Neural cell (in vitro differentiated cells): ENCODE results near the gene MICALL1. TPM values are rescaled to one million over a fixed set of nuclear protein-coding genes. Genes with fewer than 3 reads are reported as not detected.

ENCODE experiments used
- H2AFZ ChIP-seq: fragments of 200-600, 300-800 bp; sonication (generic), shearing (Covaris generic); 2 replicates; pipeline ENCODE4 v1.6.0; 2014; ENCODE audit warnings: low read depth, mild to moderate bottlenecking, antibody characterized with exemption, low read length, moderate library complexity
- H3F3A ChIP-seq: fragments of 200-600 bp; shearing (Covaris generic); 2 replicates; pipeline ENCODE4 v1.6.1; 2016; ENCODE audit warnings: mild to moderate bottlenecking, moderate library complexity, mixed read lengths, antibody characterized with exemption, low read length; ENCODE audit not compliant: insufficient read depth, poor library complexity, severe bottlenecking
- H3K27ac ChIP-seq: fragments of 200-600, 300-800 bp; sonication (generic), shearing (Covaris generic); 2 replicates; pipeline ENCODE4 v1.5.1; 2014; ENCODE audit warnings: mild to moderate bottlenecking, low read length, moderate library complexity
- H3K27me3 ChIP-seq: fragments of 300-800, 200-600 bp; sonication (generic), shearing (Covaris generic); 2 replicates; pipeline ENCODE4 v1.6.0; 2014; ENCODE audit warnings: mild to moderate bottlenecking, low read depth, low read length, moderate library complexity; ENCODE audit not compliant: insufficient read depth
- H3K36me3 ChIP-seq: fragments of 300-800, 200-600 bp; sonication (generic), shearing (Covaris generic); 2 replicates; pipeline ENCODE4 v1.5.1; 2014; ENCODE audit warnings: mild to moderate bottlenecking, antibody characterized with exemption, low read length, moderate library complexity; ENCODE audit not compliant: insufficient read depth
- H3K4me2 ChIP-seq: fragments of 300-800, 200-600 bp; sonication (generic), shearing (Covaris generic); 2 replicates; pipeline ENCODE4 v1.6.0; 2014; ENCODE audit warnings: mild to moderate bottlenecking, low read length
- H3K4me3 ChIP-seq: fragments of 300-800, 200-600 bp; sonication (generic), shearing (Covaris generic); 2 replicates; pipeline ENCODE4 v1.5.1; 2014; ENCODE audit warnings: mild to moderate bottlenecking, low read length, moderate library complexity
- H3K79me2 ChIP-seq: fragments of 200-600 bp; shearing (Covaris generic); replicated peaks from 2 replicates; pipeline ENCODE4 v1.6.0; 2014; ENCODE audit warnings: mild to moderate bottlenecking, low read length, moderate library complexity; ENCODE audit not compliant: insufficient read depth
- H3K9ac ChIP-seq: fragments of 300-800, 200-600 bp; sonication (generic), shearing (Covaris generic); 2 replicates; pipeline ENCODE4 v1.6.1; 2016; ENCODE audit warnings: mild to moderate bottlenecking, low read length, mixed read lengths
- H3K9me2 ChIP-seq: fragments of 200-600 bp; shearing (Covaris generic); 2 replicates; pipeline ENCODE4 v1.6.1; 2016; ENCODE audit warnings: mild to moderate bottlenecking, low read length, mixed read lengths; ENCODE audit not compliant: insufficient read depth
- H3K9me3 ChIP-seq: fragments of 200-600, 300-800 bp; sonication (generic), shearing (Covaris generic); 2 replicates; pipeline ENCODE4 v1.6.1; 2016; ENCODE audit warnings: mild to moderate bottlenecking, mixed run types, low read length, moderate library complexity, mixed read lengths
- H4K20me1 ChIP-seq: fragments of 200-600 bp; shearing (Covaris generic); 2 replicates; pipeline ENCODE4 v1.6.1; 2016; ENCODE audit warnings: mild to moderate bottlenecking, mixed run types; ENCODE audit not compliant: insufficient read depth
- EP300 ChIP-seq: fragments of 450-650 bp; conservative IDR thresholded peaks from 2 replicates; pipeline ENCODE4 v1.6.1; 2014; ENCODE audit warnings: antibody characterized with exemption, mild to moderate bottlenecking, moderate library complexity; ENCODE audit not compliant: poor library complexity, severe bottlenecking
- EZH2 ChIP-seq: fragments of 200-600, 300-800 bp; shearing (Covaris generic), sonication (generic); IDR thresholded peaks from 2 replicates; pipeline ENCODE4 v1.6.1; 2014; ENCODE audit warnings: antibody characterized with exemption, low read length, borderline replicate concordance, mild to moderate bottlenecking; ENCODE audit not compliant: insufficient read depth, poor library complexity, severe bottlenecking
- MXI1 ChIP-seq: fragments of 450-650 bp; conservative IDR thresholded peaks from 2 replicates; pipeline ENCODE4 v1.6.1; 2014; ENCODE audit warnings: antibody characterized with exemption, mild to moderate bottlenecking; ENCODE audit not compliant: poor library complexity, severe bottlenecking
- POLR2AphosphoS5 ChIP-seq: IDR thresholded peaks from 2 replicates; pipeline ENCODE4 v1.6.1; 2012
- RAD21 ChIP-seq: fragments of 450-650 bp; conservative IDR thresholded peaks from 2 replicates; pipeline ENCODE4 v1.6.1; 2014; ENCODE audit warnings: antibody characterized with exemption, mild to moderate bottlenecking, moderate library complexity
- SMC3 ChIP-seq: fragments of 450-650 bp; conservative IDR thresholded peaks from 2 replicates; pipeline ENCODE4 v1.6.1; 2014; ENCODE audit warnings: antibody characterized with exemption, mild to moderate bottlenecking, moderate library complexity; ENCODE audit not compliant: poor library complexity
- TAF1 ChIP-seq: IDR thresholded peaks from 2 replicates; pipeline ENCODE4 v1.6.1; 2012; ENCODE audit warnings: low read depth
- polyA plus RNA-seq: library from polyadenylated mRNA; depleted of rRNA; stranded (reverse); fragments of >200 nt; gene quantifications from 2 replicates; pipeline ENCODE4 v1.2.3, GENCODE V29; 2014
- TF ChIP-seq, protein P1 (sequence below): fragments of 450-650 bp; IDR thresholded peaks from 2 replicates; pipeline ENCODE4 v1.5.1; 2014; ENCODE audit warnings: antibody characterized with exemption, mild to moderate bottlenecking, moderate library complexity; ENCODE audit not compliant: poor library complexity, severe bottlenecking
- TF ChIP-seq, protein P2 (sequence below): IDR thresholded peaks from 2 replicates; pipeline ENCODE4 v1.6.1; 2012; ENCODE audit warnings: borderline replicate concordance

The MICALL1 gene
- polyA plus RNA-seq, 1 donor from 2014 or later = 11.4 TPM

DNA sequence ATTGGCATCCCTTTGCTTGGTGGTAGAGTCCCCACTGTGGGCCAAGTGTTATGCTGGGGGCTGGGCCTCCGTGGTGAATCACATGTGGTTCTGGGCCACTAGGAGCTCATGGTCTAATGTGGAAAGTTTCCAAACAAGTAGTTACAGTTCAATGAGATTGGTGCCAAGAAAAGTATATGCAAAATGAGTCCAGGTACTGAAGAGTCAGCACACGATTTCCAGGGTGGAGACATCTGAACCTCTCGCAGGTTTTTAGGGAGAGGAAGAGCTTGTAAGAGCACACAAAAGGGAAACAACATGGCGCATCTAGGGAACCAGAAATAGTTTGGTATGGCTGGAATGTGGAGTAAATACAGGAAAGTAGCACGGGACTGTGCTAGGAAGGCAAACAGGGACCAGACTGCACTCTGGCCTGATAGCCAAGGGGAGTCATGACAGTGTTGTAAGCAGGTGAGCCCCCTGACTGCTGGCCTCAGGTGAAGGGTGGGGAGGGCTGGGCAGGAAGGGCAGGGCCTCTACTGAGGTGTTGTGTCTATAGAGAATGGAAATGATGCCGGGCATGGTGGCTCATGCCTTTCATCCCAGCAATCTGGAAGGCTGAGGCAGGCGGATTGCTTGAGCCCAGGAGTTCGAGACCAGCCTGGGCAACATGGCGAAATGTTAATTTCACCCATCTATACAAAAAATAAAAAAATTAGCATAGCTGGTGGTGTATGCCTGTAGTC lies 60.0 kb downstream of the MICALL1 start:
- no peaks in the 10 kb centered on the region for H3K27me3 ChIP-seq
- H3K9me2 ChIP-seq = no peaks in the 10 kb centered on the region
- H3K9me3 ChIP-seq = no peaks in the 10 kb centered on the region
- no peak overlapping the region for H2AFZ ChIP-seq
- H3K36me3 ChIP-seq = peaks cover 2% of the 10 kb centered on the region
- H3K79me2 ChIP-seq = peaks cover 5% of the 10 kb centered on the region
- no peak overlapping the region for H3K9ac ChIP-seq
- H4K20me1 ChIP-seq = no peaks in the 10 kb centered on the region
- no peak overlapping the region for H3K4me2 ChIP-seq
- no peak overlapping the region for H3K27ac ChIP-seq
- no peak for TF ChIP-seq MXI1
- TF ChIP-seq SMC3 = no peak
- TF ChIP-seq, protein P1, sequence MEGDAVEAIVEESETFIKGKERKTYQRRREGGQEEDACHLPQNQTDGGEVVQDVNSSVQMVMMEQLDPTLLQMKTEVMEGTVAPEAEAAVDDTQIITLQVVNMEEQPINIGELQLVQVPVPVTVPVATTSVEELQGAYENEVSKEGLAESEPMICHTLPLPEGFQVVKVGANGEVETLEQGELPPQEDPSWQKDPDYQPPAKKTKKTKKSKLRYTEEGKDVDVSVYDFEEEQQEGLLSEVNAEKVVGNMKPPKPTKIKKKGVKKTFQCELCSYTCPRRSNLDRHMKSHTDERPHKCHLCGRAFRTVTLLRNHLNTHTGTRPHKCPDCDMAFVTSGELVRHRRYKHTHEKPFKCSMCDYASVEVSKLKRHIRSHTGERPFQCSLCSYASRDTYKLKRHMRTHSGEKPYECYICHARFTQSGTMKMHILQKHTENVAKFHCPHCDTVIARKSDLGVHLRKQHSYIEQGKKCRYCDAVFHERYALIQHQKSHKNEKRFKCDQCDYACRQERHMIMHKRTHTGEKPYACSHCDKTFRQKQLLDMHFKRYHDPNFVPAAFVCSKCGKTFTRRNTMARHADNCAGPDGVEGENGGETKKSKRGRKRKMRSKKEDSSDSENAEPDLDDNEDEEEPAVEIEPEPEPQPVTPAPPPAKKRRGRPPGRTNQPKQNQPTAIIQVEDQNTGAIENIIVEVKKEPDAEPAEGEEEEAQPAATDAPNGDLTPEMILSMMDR = no peak
- no peak for TF ChIP-seq RAD21
- no peak for TF ChIP-seq TAF1
- TF ChIP-seq POLR2AphosphoS5 = no peak
- no peak for TF ChIP-seq EP300
- no peak for TF ChIP-seq EZH2
- TF ChIP-seq, protein P2, sequence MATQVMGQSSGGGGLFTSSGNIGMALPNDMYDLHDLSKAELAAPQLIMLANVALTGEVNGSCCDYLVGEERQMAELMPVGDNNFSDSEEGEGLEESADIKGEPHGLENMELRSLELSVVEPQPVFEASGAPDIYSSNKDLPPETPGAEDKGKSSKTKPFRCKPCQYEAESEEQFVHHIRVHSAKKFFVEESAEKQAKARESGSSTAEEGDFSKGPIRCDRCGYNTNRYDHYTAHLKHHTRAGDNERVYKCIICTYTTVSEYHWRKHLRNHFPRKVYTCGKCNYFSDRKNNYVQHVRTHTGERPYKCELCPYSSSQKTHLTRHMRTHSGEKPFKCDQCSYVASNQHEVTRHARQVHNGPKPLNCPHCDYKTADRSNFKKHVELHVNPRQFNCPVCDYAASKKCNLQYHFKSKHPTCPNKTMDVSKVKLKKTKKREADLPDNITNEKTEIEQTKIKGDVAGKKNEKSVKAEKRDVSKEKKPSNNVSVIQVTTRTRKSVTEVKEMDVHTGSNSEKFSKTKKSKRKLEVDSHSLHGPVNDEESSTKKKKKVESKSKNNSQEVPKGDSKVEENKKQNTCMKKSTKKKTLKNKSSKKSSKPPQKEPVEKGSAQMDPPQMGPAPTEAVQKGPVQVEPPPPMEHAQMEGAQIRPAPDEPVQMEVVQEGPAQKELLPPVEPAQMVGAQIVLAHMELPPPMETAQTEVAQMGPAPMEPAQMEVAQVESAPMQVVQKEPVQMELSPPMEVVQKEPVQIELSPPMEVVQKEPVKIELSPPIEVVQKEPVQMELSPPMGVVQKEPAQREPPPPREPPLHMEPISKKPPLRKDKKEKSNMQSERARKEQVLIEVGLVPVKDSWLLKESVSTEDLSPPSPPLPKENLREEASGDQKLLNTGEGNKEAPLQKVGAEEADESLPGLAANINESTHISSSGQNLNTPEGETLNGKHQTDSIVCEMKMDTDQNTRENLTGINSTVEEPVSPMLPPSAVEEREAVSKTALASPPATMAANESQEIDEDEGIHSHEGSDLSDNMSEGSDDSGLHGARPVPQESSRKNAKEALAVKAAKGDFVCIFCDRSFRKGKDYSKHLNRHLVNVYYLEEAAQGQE = no peak
- H3K4me3 ChIP-seq = no peak overlapping the region
- no peaks in the 10 kb centered on the region for H3F3A ChIP-seq

DNA sequence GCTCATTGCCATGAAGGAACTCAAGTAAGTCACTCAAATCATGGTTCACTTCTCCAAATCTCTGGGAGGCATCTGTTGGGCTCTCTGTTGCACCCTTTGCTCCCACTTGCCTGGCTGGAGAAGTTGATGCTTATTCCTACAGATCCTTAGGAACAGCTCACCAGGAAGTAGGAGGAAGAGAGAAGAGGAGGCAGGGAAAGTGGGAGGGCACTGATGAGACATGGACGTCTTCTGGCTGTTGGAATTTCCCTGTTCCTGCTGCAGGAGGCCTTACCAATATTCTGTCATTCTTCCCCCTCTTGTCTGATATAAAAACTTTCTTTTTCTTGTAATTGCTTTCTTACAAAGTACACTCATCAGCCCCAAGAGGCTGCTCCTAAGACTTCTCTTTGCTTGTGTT lies 61.0 kb downstream of the MICALL1 start:
- H3K9me2 ChIP-seq = no peaks in the 10 kb centered on the region
- H3K27me3 ChIP-seq = no peaks in the 10 kb centered on the region
- no peak overlapping the region for H3K27ac ChIP-seq
- TF ChIP-seq SMC3 = no peak
- TF ChIP-seq RAD21 = no peak
- TF ChIP-seq, protein P2 = no peak
- TF ChIP-seq, protein P1 = no peak
- TF ChIP-seq TAF1 = no peak
- no peak for TF ChIP-seq POLR2AphosphoS5
- TF ChIP-seq MXI1 = no peak
- no peak for TF ChIP-seq EP300
- no peak for TF ChIP-seq EZH2
- H3K4me3 ChIP-seq = no peak overlapping the region
- H3F3A ChIP-seq = no peaks in the 10 kb centered on the region
- no peaks in the 10 kb centered on the region for H3K36me3 ChIP-seq
- no peaks in the 10 kb centered on the region for H4K20me1 ChIP-seq
- no peak overlapping the region for H3K9ac ChIP-seq
- H3K4me2 ChIP-seq = no peak overlapping the region
- H2AFZ ChIP-seq = no peak overlapping the region
- H3K9me3 ChIP-seq = no peaks in the 10 kb centered on the region
- H3K79me2 ChIP-seq = peaks cover 5% of the 10 kb centered on the region
